Panc1 (cell line): ENCODE results near the gene PARVB. TPM values are rescaled to one million over a fixed set of nuclear protein-coding genes. Genes with fewer than 3 reads are reported as not detected.

Source experiments
- ATAC-seq: fragments of 200-7000 bp; cut with Tn5 transposase; 2 replicates; pipeline ENCODE4 v1.9.1; 2020; ENCODE audit warnings: mild to moderate bottlenecking, moderate library complexity
- BruUV-seq: library from RNA; stranded (reverse); fragments of 400-500 nt; replicated peaks from 2 replicates; lab custom pipeline; 2021; lab: Mats Ljungman, UMichigan
- CTCF ChIA-PET: fragments of 300-600 bp; sonication (Branson Sonifier 250); formaldehyde crosslinking; loops from one replicate; lab custom pipeline; 2022; ENCODE audit warnings: antibody characterized with exemption; lab: Charles Lee
- POLR2A ChIA-PET: fragments of 300-600 bp; sonication (Branson Sonifier 250); formaldehyde crosslinking; loops from one replicate; lab custom pipeline; 2022; ENCODE audit warnings: antibody characterized with exemption; lab: Charles Lee
- DNase-seq: peaks from one replicate; pipeline ENCODE4 v3.0.0-alpha.2; 2010; ENCODE audit warnings: low read depth, low spot score
- H3K27ac ChIP-seq: 2 replicates; pipeline ENCODE4 v1.5.1; 2011; ENCODE audit warnings: mild to moderate bottlenecking, low read length, inconsistent platforms
- H3K27me3 ChIP-seq: fragments of 200-500 bp; sonication (Bioruptor generic); 2 replicates; pipeline ENCODE4 v1.6.0; 2014; ENCODE audit warnings: low read length, inconsistent platforms; ENCODE audit not compliant: control insufficient read depth, insufficient read depth
- H3K36me3 ChIP-seq: fragments of 200-500 bp; sonication (Bioruptor generic); 2 replicates; pipeline ENCODE4 v1.5.1; 2014; ENCODE audit warnings: inconsistent platforms, mild to moderate bottlenecking, low read length, moderate library complexity; ENCODE audit not compliant: control insufficient read depth, insufficient read depth
- H3K4me1 ChIP-seq: 2 replicates; pipeline ENCODE4 v1.5.1; 2011; ENCODE audit warnings: inconsistent platforms, mild to moderate bottlenecking, low read length, moderate library complexity; ENCODE audit not compliant: control insufficient read depth, insufficient read depth
- H3K4me3 ChIP-seq, 2 experiments: 2 replicates each; pipeline ENCODE4 v1.5.1; 2011 to 2012; ENCODE audit warnings: low read depth in 2 of 2, low read length in 2 of 2, mild to moderate bottlenecking in 2 of 2, inconsistent platforms in 1 of 2, moderate library complexity in 1 of 2
- H3K9me3 ChIP-seq: fragments of 200-500 bp; sonication (Bioruptor generic); 2 replicates; pipeline ENCODE4 v1.5.1; 2014; ENCODE audit warnings: low read depth, mild to moderate bottlenecking, inconsistent platforms, low read length, moderate library complexity; ENCODE audit not compliant: control insufficient read depth, insufficient read depth
- CTCF ChIP-seq: fragments of 450-650 bp; IDR thresholded peaks from 2 replicates; pipeline ENCODE4 v1.5.1; 2017; ENCODE audit warnings: mild to moderate bottlenecking
- POLR2AphosphoS5 ChIP-seq: IDR thresholded peaks from 2 replicates; pipeline ENCODE4 v1.6.1; 2012; ENCODE audit warnings: mild to moderate bottlenecking, low read depth, low read length, moderate library complexity
- REST ChIP-seq, 2 experiments: IDR thresholded peaks; 2 replicates each; pipeline ENCODE4 v1.6.1; 2011 to 2012; ENCODE audit warnings: low read depth in 2 of 2, control low read depth in 1 of 2, low read length in 1 of 2, mild to moderate bottlenecking in 1 of 2, moderate library complexity in 1 of 2; ENCODE audit not compliant: insufficient read depth in 1 of 2
- SIN3A ChIP-seq: IDR thresholded peaks from 2 replicates; pipeline ENCODE4 v1.6.1; 2012; ENCODE audit warnings: low read depth, mild to moderate bottlenecking, low read length, moderate library complexity, borderline replicate concordance; ENCODE audit not compliant: insufficient read depth
- TCF7L2 ChIP-seq: IDR thresholded peaks from 2 replicates; pipeline ENCODE4 v1.6.1; 2011; ENCODE audit warnings: mild to moderate bottlenecking, low read depth, low read length, inconsistent platforms
- in situ Hi-C: cut with HindIII; loops from 2 replicates; pipeline ENCODE4 v1.10.0; 2016; ENCODE audit warnings: low sequenced_read_pairs, low pct_unique_long_range_greater_than_20kb
- intact Hi-C: fragments of 100-400 bp; cut with micrococcal nuclease; formaldehyde crosslinking; loops from one replicate; pipeline ENCODE4 v1.10.0; 2022; ENCODE audit not compliant: unreplicated experiment
- total RNA-seq: library from RNA; stranded (reverse); gene quantifications from one replicate; pipeline ENCODE4 v1.2.1, GENCODE V29; 2021; ENCODE audit not compliant: unreplicated experiment

Gene PARVB
- total RNA-seq, 1 experiment from 2014 or later = 28.1 TPM

- H3K4me1 ChIP-seq = no peaks in the 10 kb centered on the region
- BruUV-seq = no TSS peak
- no peak overlapping the region for H3K27ac ChIP-seq
- in situ Hi-C loops = no loop called here
- no peaks in the 10 kb centered on the region for H3K27me3 ChIP-seq
- no peaks in the 10 kb centered on the region; the same call in 1 of the 2 replicates for H3K36me3 ChIP-seq
- H3K9me3 ChIP-seq = no peaks in the 10 kb centered on the region
- intact Hi-C loops = no loop called here
- POLR2A ChIA-PET = no interaction called here
- TF ChIP-seq REST (IDR thresholded peaks at IDR 0.05; ENCODE audit: insufficient read depth in 1 of 2, low read depth in 2 of 2, low read length in 1 of 2) (no peak), CTCF (no peak), SIN3A (no peak), TCF7L2 (no peak), POLR2AphosphoS5 (no peak)
- DNase-seq = no peak
- H3K4me3 ChIP-seq = no peak overlapping the region
- CTCF ChIA-PET = no interaction called here
- ATAC-seq = no peak
These were observed 27.2 kb upstream of the PARVB start for GRCh38 chr22:43996981-43997265.

- TF ChIP-seq CTCF = no peak
- no peak for TF ChIP-seq REST (IDR thresholded peaks at IDR 0.05; ENCODE audit: insufficient read depth in 1 of 2, low read depth in 2 of 2, low read length in 1 of 2)
- no peak for TF ChIP-seq POLR2AphosphoS5
- no peak for TF ChIP-seq SIN3A
- no peak for TF ChIP-seq TCF7L2
- H3K27ac ChIP-seq = no peak overlapping the region
- DNase-seq = no peak
- H3K4me1 ChIP-seq = no peaks in the 10 kb centered on the region
- no peak for ATAC-seq
- ChIA-PET POLR2A (interaction anchor here (0.6 kb wide), 1 partner anchor 28 kb away, joined by 4 read pairs; no protein-coding TSS in a partner anchor), CTCF (no interaction called here)
- BruUV-seq = no TSS peak
- H3K36me3 ChIP-seq = no peaks in the 10 kb centered on the region
- in situ Hi-C loops = no loop called here
- intact Hi-C loops = no loop called here
- no peaks in the 10 kb centered on the region for H3K9me3 ChIP-seq
- no peak overlapping the region for H3K4me3 ChIP-seq
- H3K27me3 ChIP-seq = no peaks in the 10 kb centered on the region
These were observed 25.3 kb upstream of the PARVB start for GRCh38 chr22:43998679-43999264.
